Measurements from ENCODE around the gene PARP15.

DNA sequence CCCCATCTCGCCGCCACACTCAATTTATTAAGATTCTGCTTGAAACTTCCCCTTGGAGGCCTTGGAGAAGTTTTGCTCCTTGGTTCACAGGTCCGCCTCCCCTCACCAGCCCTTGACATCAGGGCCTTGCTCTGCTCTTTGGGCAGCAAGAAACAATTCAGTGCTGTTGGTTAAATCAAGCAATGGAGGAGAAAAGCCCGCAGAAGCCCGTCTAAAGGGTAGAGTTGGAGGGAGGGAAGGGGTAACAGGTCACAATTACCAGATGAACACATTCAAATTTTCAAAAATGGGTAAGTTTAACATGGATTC is 13.8 kb upstream of the PARP15 start:
- TF ChIP-seq CTCF (IDR thresholded peaks at IDR 0.05) (no peak), POLR2A (IDR thresholded peaks at IDR 0.05) (no peak)

Measured in adrenal gland (tissue), 5 donors.